Neural cell (in vitro differentiated cells): ENCODE data around the gene PDZRN3. TPM values are rescaled to one million over a fixed set of nuclear protein-coding genes. Genes with fewer than 3 reads are reported as not detected.

Source experiments
- H2AFZ ChIP-seq: fragments of 200-600, 300-800 bp; sonication (generic), shearing (Covaris generic); 2 replicates; pipeline ENCODE4 v1.6.0; 2014; ENCODE audit warnings: low read depth, mild to moderate bottlenecking, antibody characterized with exemption, low read length, moderate library complexity
- H3F3A ChIP-seq: fragments of 200-600 bp; shearing (Covaris generic); 2 replicates; pipeline ENCODE4 v1.6.1; 2016; ENCODE audit warnings: mild to moderate bottlenecking, moderate library complexity, mixed read lengths, antibody characterized with exemption, low read length; ENCODE audit not compliant: insufficient read depth, poor library complexity, severe bottlenecking
- H3K27ac ChIP-seq: fragments of 200-600, 300-800 bp; sonication (generic), shearing (Covaris generic); 2 replicates; pipeline ENCODE4 v1.5.1; 2014; ENCODE audit warnings: mild to moderate bottlenecking, low read length, moderate library complexity
- H3K27me3 ChIP-seq: fragments of 300-800, 200-600 bp; sonication (generic), shearing (Covaris generic); 2 replicates; pipeline ENCODE4 v1.6.0; 2014; ENCODE audit warnings: mild to moderate bottlenecking, low read depth, low read length, moderate library complexity; ENCODE audit not compliant: insufficient read depth
- H3K36me3 ChIP-seq: fragments of 300-800, 200-600 bp; sonication (generic), shearing (Covaris generic); 2 replicates; pipeline ENCODE4 v1.5.1; 2014; ENCODE audit warnings: mild to moderate bottlenecking, antibody characterized with exemption, low read length, moderate library complexity; ENCODE audit not compliant: insufficient read depth
- H3K4me2 ChIP-seq: fragments of 300-800, 200-600 bp; sonication (generic), shearing (Covaris generic); 2 replicates; pipeline ENCODE4 v1.6.0; 2014; ENCODE audit warnings: mild to moderate bottlenecking, low read length
- H3K4me3 ChIP-seq: fragments of 300-800, 200-600 bp; sonication (generic), shearing (Covaris generic); 2 replicates; pipeline ENCODE4 v1.5.1; 2014; ENCODE audit warnings: mild to moderate bottlenecking, low read length, moderate library complexity
- H3K79me2 ChIP-seq: fragments of 200-600 bp; shearing (Covaris generic); replicated peaks from 2 replicates; pipeline ENCODE4 v1.6.0; 2014; ENCODE audit warnings: mild to moderate bottlenecking, low read length, moderate library complexity; ENCODE audit not compliant: insufficient read depth
- H3K9ac ChIP-seq: fragments of 300-800, 200-600 bp; sonication (generic), shearing (Covaris generic); 2 replicates; pipeline ENCODE4 v1.6.1; 2016; ENCODE audit warnings: mild to moderate bottlenecking, low read length, mixed read lengths
- H3K9me2 ChIP-seq: fragments of 200-600 bp; shearing (Covaris generic); 2 replicates; pipeline ENCODE4 v1.6.1; 2016; ENCODE audit warnings: mild to moderate bottlenecking, low read length, mixed read lengths; ENCODE audit not compliant: insufficient read depth
- H3K9me3 ChIP-seq: fragments of 200-600, 300-800 bp; sonication (generic), shearing (Covaris generic); 2 replicates; pipeline ENCODE4 v1.6.1; 2016; ENCODE audit warnings: mild to moderate bottlenecking, mixed run types, low read length, moderate library complexity, mixed read lengths
- H4K20me1 ChIP-seq: fragments of 200-600 bp; shearing (Covaris generic); 2 replicates; pipeline ENCODE4 v1.6.1; 2016; ENCODE audit warnings: mild to moderate bottlenecking, mixed run types; ENCODE audit not compliant: insufficient read depth
- EP300 ChIP-seq: fragments of 450-650 bp; conservative IDR thresholded peaks from 2 replicates; pipeline ENCODE4 v1.6.1; 2014; ENCODE audit warnings: antibody characterized with exemption, mild to moderate bottlenecking, moderate library complexity; ENCODE audit not compliant: poor library complexity, severe bottlenecking
- EZH2 ChIP-seq: fragments of 200-600, 300-800 bp; shearing (Covaris generic), sonication (generic); IDR thresholded peaks from 2 replicates; pipeline ENCODE4 v1.6.1; 2014; ENCODE audit warnings: antibody characterized with exemption, low read length, borderline replicate concordance, mild to moderate bottlenecking; ENCODE audit not compliant: insufficient read depth, poor library complexity, severe bottlenecking
- MXI1 ChIP-seq: fragments of 450-650 bp; conservative IDR thresholded peaks from 2 replicates; pipeline ENCODE4 v1.6.1; 2014; ENCODE audit warnings: antibody characterized with exemption, mild to moderate bottlenecking; ENCODE audit not compliant: poor library complexity, severe bottlenecking
- POLR2AphosphoS5 ChIP-seq: IDR thresholded peaks from 2 replicates; pipeline ENCODE4 v1.6.1; 2012
- RAD21 ChIP-seq: fragments of 450-650 bp; conservative IDR thresholded peaks from 2 replicates; pipeline ENCODE4 v1.6.1; 2014; ENCODE audit warnings: antibody characterized with exemption, mild to moderate bottlenecking, moderate library complexity
- SMC3 ChIP-seq: fragments of 450-650 bp; conservative IDR thresholded peaks from 2 replicates; pipeline ENCODE4 v1.6.1; 2014; ENCODE audit warnings: antibody characterized with exemption, mild to moderate bottlenecking, moderate library complexity; ENCODE audit not compliant: poor library complexity
- TAF1 ChIP-seq: IDR thresholded peaks from 2 replicates; pipeline ENCODE4 v1.6.1; 2012; ENCODE audit warnings: low read depth
- polyA plus RNA-seq: library from polyadenylated mRNA; depleted of rRNA; stranded (reverse); fragments of >200 nt; gene quantifications from 2 replicates; pipeline ENCODE4 v1.2.3, GENCODE V29; 2014
- TF ChIP-seq, protein P1 (sequence below): fragments of 450-650 bp; IDR thresholded peaks from 2 replicates; pipeline ENCODE4 v1.5.1; 2014; ENCODE audit warnings: antibody characterized with exemption, mild to moderate bottlenecking, moderate library complexity; ENCODE audit not compliant: poor library complexity, severe bottlenecking
- TF ChIP-seq, protein P2 (sequence below): IDR thresholded peaks from 2 replicates; pipeline ENCODE4 v1.6.1; 2012; ENCODE audit warnings: borderline replicate concordance

Gene PDZRN3
- polyA plus RNA-seq, 1 donor from 2014 or later = 1.1 TPM

- no peaks in the 10 kb centered on the region for H3F3A ChIP-seq
- no peak overlapping the region for H3K9ac ChIP-seq
- TF ChIP-seq TAF1 (no peak), MXI1 (no peak), EP300 (no peak), SMC3 (no peak), EZH2 (no peak), RAD21 (no peak), POLR2AphosphoS5 (no peak)
- TF ChIP-seq, protein P1, sequence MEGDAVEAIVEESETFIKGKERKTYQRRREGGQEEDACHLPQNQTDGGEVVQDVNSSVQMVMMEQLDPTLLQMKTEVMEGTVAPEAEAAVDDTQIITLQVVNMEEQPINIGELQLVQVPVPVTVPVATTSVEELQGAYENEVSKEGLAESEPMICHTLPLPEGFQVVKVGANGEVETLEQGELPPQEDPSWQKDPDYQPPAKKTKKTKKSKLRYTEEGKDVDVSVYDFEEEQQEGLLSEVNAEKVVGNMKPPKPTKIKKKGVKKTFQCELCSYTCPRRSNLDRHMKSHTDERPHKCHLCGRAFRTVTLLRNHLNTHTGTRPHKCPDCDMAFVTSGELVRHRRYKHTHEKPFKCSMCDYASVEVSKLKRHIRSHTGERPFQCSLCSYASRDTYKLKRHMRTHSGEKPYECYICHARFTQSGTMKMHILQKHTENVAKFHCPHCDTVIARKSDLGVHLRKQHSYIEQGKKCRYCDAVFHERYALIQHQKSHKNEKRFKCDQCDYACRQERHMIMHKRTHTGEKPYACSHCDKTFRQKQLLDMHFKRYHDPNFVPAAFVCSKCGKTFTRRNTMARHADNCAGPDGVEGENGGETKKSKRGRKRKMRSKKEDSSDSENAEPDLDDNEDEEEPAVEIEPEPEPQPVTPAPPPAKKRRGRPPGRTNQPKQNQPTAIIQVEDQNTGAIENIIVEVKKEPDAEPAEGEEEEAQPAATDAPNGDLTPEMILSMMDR = no peak
- TF ChIP-seq, protein P2, sequence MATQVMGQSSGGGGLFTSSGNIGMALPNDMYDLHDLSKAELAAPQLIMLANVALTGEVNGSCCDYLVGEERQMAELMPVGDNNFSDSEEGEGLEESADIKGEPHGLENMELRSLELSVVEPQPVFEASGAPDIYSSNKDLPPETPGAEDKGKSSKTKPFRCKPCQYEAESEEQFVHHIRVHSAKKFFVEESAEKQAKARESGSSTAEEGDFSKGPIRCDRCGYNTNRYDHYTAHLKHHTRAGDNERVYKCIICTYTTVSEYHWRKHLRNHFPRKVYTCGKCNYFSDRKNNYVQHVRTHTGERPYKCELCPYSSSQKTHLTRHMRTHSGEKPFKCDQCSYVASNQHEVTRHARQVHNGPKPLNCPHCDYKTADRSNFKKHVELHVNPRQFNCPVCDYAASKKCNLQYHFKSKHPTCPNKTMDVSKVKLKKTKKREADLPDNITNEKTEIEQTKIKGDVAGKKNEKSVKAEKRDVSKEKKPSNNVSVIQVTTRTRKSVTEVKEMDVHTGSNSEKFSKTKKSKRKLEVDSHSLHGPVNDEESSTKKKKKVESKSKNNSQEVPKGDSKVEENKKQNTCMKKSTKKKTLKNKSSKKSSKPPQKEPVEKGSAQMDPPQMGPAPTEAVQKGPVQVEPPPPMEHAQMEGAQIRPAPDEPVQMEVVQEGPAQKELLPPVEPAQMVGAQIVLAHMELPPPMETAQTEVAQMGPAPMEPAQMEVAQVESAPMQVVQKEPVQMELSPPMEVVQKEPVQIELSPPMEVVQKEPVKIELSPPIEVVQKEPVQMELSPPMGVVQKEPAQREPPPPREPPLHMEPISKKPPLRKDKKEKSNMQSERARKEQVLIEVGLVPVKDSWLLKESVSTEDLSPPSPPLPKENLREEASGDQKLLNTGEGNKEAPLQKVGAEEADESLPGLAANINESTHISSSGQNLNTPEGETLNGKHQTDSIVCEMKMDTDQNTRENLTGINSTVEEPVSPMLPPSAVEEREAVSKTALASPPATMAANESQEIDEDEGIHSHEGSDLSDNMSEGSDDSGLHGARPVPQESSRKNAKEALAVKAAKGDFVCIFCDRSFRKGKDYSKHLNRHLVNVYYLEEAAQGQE = no peak
- no peaks in the 10 kb centered on the region for H3K36me3 ChIP-seq
- no peaks in the 10 kb centered on the region for H3K79me2 ChIP-seq
- H3K4me3 ChIP-seq = no peak overlapping the region
- H3K4me2 ChIP-seq = no peak overlapping the region
- H3K9me3 ChIP-seq = no peaks in the 10 kb centered on the region
- H4K20me1 ChIP-seq = no peaks in the 10 kb centered on the region
- H3K27ac ChIP-seq = no peak overlapping the region
- no peak overlapping the region for H2AFZ ChIP-seq
- H3K27me3 ChIP-seq = no peaks in the 10 kb centered on the region
- no peaks in the 10 kb centered on the region for H3K9me2 ChIP-seq
Measured at GRCh38 chr3:73664389-73664788, 39.6 kb upstream of the PDZRN3 start.

- Histone ChIP-seq H3K4me3 (no peak overlapping the region), H3K4me2 (no peak overlapping the region)
- TF ChIP-seq EZH2 (no peak), SMC3 (no peak), EP300 (no peak)
Measured at GRCh38 chr3:73663495-73663894, 38.8 kb upstream of the PDZRN3 start.

More at GRCh38 chr3:73663495-73663894, 38.8 kb upstream of the PDZRN3 start:
- no peaks in the 10 kb centered on the region for H3K27me3 ChIP-seq
- no peaks in the 10 kb centered on the region for H4K20me1 ChIP-seq
- H2AFZ ChIP-seq = no peak overlapping the region
- H3K79me2 ChIP-seq = no peaks in the 10 kb centered on the region
- H3K9me3 ChIP-seq = no peaks in the 10 kb centered on the region
- H3K9ac ChIP-seq = no peak overlapping the region
- no peaks in the 10 kb centered on the region for H3F3A ChIP-seq
- H3K27ac ChIP-seq = no peak overlapping the region
- H3K9me2 ChIP-seq = no peaks in the 10 kb centered on the region
- H3K36me3 ChIP-seq = no peaks in the 10 kb centered on the region
